H1 (cell line): Measurements from ENCODE around the gene PHACTR1. TPM values are rescaled to one million over a fixed set of nuclear protein-coding genes. Genes with fewer than 3 reads are reported as not detected.

Experiments used
- CTCF ChIA-PET: fragments of 300-600 bp; sonication (Branson Sonifier 250); formaldehyde crosslinking; loops from one replicate; lab custom pipeline; 2021; ENCODE audit not compliant: partially characterized antibody; lab: Charles Lee
- POLR2A ChIA-PET: fragments of 300-600 bp; sonication (Branson Sonifier 250); formaldehyde crosslinking; loops from one replicate; lab custom pipeline; 2021; ENCODE audit warnings: inconsistent platforms; ENCODE audit not compliant: partially characterized antibody; lab: Charles Lee
- DNase-seq, 2 experiments: peaks; one replicate each; pipeline versions ENCODE4 v3.0.0 to v3.0.0-alpha.2; 2010 to 2022; ENCODE audit warnings: low spot score in 2 of 2, low read depth in 1 of 2, mixed read lengths in 1 of 2
- FAIRE-seq: peaks from 2 replicates; lab custom pipeline; 2011; peaks lifted over from hg19 to GRCh38; lab: Jason Lieb, UNC
- H2AFZ ChIP-seq: 2 replicates; pipeline ENCODE4 v1.8.1; 2012; ENCODE audit warnings: low read length, inconsistent platforms
- H2AK5ac ChIP-seq: 2 replicates; pipeline ENCODE4 v1.6.1; 2013; ENCODE audit warnings: low read depth, low read length
- H2BK120ac ChIP-seq: replicated peaks from 2 replicates; pipeline ENCODE3; 2013; ENCODE audit warnings: low read depth, low read length, inconsistent platforms
- H2BK12ac ChIP-seq: 2 replicates; pipeline ENCODE4 v1.6.1; 2013; ENCODE audit warnings: low read depth, low read length
- H2BK15ac ChIP-seq: 2 replicates; pipeline ENCODE4 v1.6.1; 2013; ENCODE audit warnings: low read length
- H2BK20ac ChIP-seq: 2 replicates; pipeline ENCODE4 v1.6.1; 2013; ENCODE audit warnings: low read length
- H2BK5ac ChIP-seq: 2 replicates; pipeline ENCODE4 v1.6.1; 2013; ENCODE audit warnings: low read depth, low read length
- H3K14ac ChIP-seq: 2 replicates; pipeline ENCODE4 v1.6.1; 2013; ENCODE audit warnings: inconsistent platforms; ENCODE audit not compliant: insufficient read length
- H3K18ac ChIP-seq: 2 replicates; pipeline ENCODE4 v1.6.1; 2013; ENCODE audit warnings: low read length; ENCODE audit errors: extremely low read depth
- H3K23ac ChIP-seq: 2 replicates; pipeline ENCODE4 v1.6.1; 2013; ENCODE audit warnings: inconsistent platforms; ENCODE audit not compliant: insufficient read length
- H3K23me2 ChIP-seq: 2 replicates; pipeline ENCODE4 v1.6.1; 2013; ENCODE audit warnings: low read depth, low read length
- H3K27ac ChIP-seq: 2 replicates; pipeline ENCODE4 v1.6.1; 2011; ENCODE audit warnings: low read depth, low read length, inconsistent platforms
- H3K27me3 ChIP-seq, 4 experiments: replicated peaks in 1 of 4; 1 replicate in 1 of 4; 2 replicates in 3 of 4; pipeline versions ENCODE4 v1.6.1 to v1.8.1; 2011 to 2013; ENCODE audit warnings: low read length in 3 of 4, mild to moderate bottlenecking in 3 of 4, inconsistent platforms in 2 of 4, mixed read lengths in 2 of 4, moderate library complexity in 1 of 4; ENCODE audit not compliant: control insufficient read depth in 3 of 4, insufficient read depth in 3 of 4; ENCODE audit errors: extremely low read depth in 1 of 4
- H3K36me3 ChIP-seq, 4 experiments: 2 replicates each; pipeline versions ENCODE4 v1.6.1 to v1.8.1; 2011 to 2013; ENCODE audit warnings: mild to moderate bottlenecking in 4 of 4, low read length in 3 of 4, moderate library complexity in 2 of 4, control low read depth in 1 of 4, inconsistent platforms in 1 of 4; ENCODE audit not compliant: insufficient read depth in 4 of 4, control insufficient read depth in 2 of 4
- H3K4ac ChIP-seq: replicated peaks from 2 replicates; pipeline ENCODE3; 2013; ENCODE audit warnings: low read length, low read depth, mixed read lengths, inconsistent platforms; ENCODE audit not compliant: insufficient read length
- H3K4me1 ChIP-seq, 4 experiments: replicated peaks in 1 of 4; 1 replicate in 1 of 4; 2 replicates in 3 of 4; pipeline versions ENCODE4 v1.6.1 to v1.8.1; 2011 to 2013; ENCODE audit warnings: low read length in 3 of 4, inconsistent platforms in 2 of 4, mixed read lengths in 1 of 4; ENCODE audit not compliant: insufficient read depth in 4 of 4, control insufficient read depth in 3 of 4
- H3K4me2 ChIP-seq, 2 experiments: 2 replicates each; pipeline versions ENCODE4 v1.6.1 to v1.8.1; 2011 to 2013; ENCODE audit warnings: low read depth in 2 of 2, low read length in 2 of 2, control low read depth in 1 of 2, inconsistent platforms in 1 of 2, mild to moderate bottlenecking in 1 of 2; ENCODE audit not compliant: insufficient read depth in 1 of 2
- H3K4me3 ChIP-seq, 4 experiments: fragments of 200-600, 300-600 bp in 1 of 4; sonication (generic), shearing (Covaris generic), sonication (Bioruptor Twin) in 1 of 4; 2 replicates each; pipeline versions ENCODE4 v1.5.1 to v1.8.1; 2011 to 2016; ENCODE audit warnings: low read length in 4 of 4, low read depth in 3 of 4, control low read depth in 2 of 4, inconsistent platforms in 2 of 4, mild to moderate bottlenecking in 2 of 4, mixed read lengths in 1 of 4, moderate library complexity in 1 of 4; ENCODE audit not compliant: insufficient read depth in 2 of 4; ENCODE audit errors: extremely low read depth in 1 of 4
- H3K56ac ChIP-seq: replicated peaks from 2 replicates; pipeline ENCODE3; 2013; ENCODE audit warnings: low read depth, mild to moderate bottlenecking, mixed read lengths, low read length, inconsistent platforms; ENCODE audit not compliant: insufficient read length
- H3K79me1 ChIP-seq: 2 replicates; pipeline ENCODE4 v1.6.1; 2013; ENCODE audit warnings: low read depth, low read length, control low read depth
- H3K79me2 ChIP-seq, 2 experiments: 2 replicates each; pipeline versions ENCODE4 v1.6.1 to v1.8.1; 2012 to 2013; ENCODE audit warnings: low read length in 2 of 2, mild to moderate bottlenecking in 2 of 2, inconsistent platforms in 1 of 2; ENCODE audit not compliant: insufficient read depth in 2 of 2, control insufficient read depth in 1 of 2
- H3K9ac ChIP-seq, 4 experiments: replicated peaks in 1 of 4; 1 replicate in 1 of 4; 2 replicates in 3 of 4; pipeline versions ENCODE4 v1.6.1 to v1.8.1; 2011 to 2013; ENCODE audit warnings: low read depth in 3 of 4, low read length in 3 of 4, control low read depth in 2 of 4, mild to moderate bottlenecking in 2 of 4, moderate library complexity in 2 of 4, inconsistent platforms in 1 of 4; ENCODE audit errors: extremely low read depth in 1 of 4
- H3K9me3 ChIP-seq, 2 experiments: 2 replicates each; pipeline versions ENCODE4 v1.6.1 to v1.8.1; 2012 to 2013; ENCODE audit warnings: mild to moderate bottlenecking in 2 of 2, moderate library complexity in 2 of 2, control low read depth in 1 of 2, inconsistent platforms in 1 of 2, low read depth in 1 of 2, low read length in 1 of 2, mixed read lengths in 1 of 2; ENCODE audit not compliant: insufficient read depth in 2 of 2
- H4K20me1 ChIP-seq, 2 experiments: replicated peaks in 1 of 2; 2 replicates each; pipeline versions ENCODE3 to v1.8.1; 2011 to 2013; ENCODE audit warnings: inconsistent platforms in 2 of 2, low read length in 2 of 2, mild to moderate bottlenecking in 1 of 2; ENCODE audit not compliant: insufficient read depth in 2 of 2, control insufficient read depth in 1 of 2
- H4K5ac ChIP-seq: 2 replicates; pipeline ENCODE4 v1.6.1; 2013; ENCODE audit warnings: low read length, low read depth, mixed read lengths, inconsistent platforms; ENCODE audit not compliant: insufficient read length
- H4K8ac ChIP-seq: 2 replicates; pipeline ENCODE4 v1.8.0; 2013; ENCODE audit warnings: mild to moderate bottlenecking, moderate library complexity, low read length, inconsistent platforms; ENCODE audit not compliant: insufficient read depth; ENCODE audit errors: extremely low read depth
- H4K91ac ChIP-seq: replicated peaks from 2 replicates; pipeline ENCODE3; 2013; ENCODE audit warnings: low read length, mixed read lengths, inconsistent platforms; ENCODE audit not compliant: insufficient read length
- E2F6 ChIP-seq: IDR thresholded peaks from 2 replicates; pipeline ENCODE4 v1.6.1; 2012; ENCODE audit warnings: inconsistent platforms
- KDM1A ChIP-seq: fragments of 200-600, 300-600 bp; sonication (generic); IDR thresholded peaks from 2 replicates; pipeline ENCODE4 v1.7.1; 2016; ENCODE audit warnings: mild to moderate bottlenecking, low read length, borderline replicate concordance
- WGBS, 2 experiments: shearing (Covaris generic) in 1 of 2; methylation state at CpG; one replicate each; pipeline versions ENCODE4 v1.1.6 to v1.1.7; 2013 to 2015; ENCODE audit warnings: low lambda C conversion rate in 2 of 2, mixed read lengths in 2 of 2, inconsistent platforms in 1 of 2, low coverage in 1 of 2, missing lambda C conversion rate in 1 of 2; ENCODE audit not compliant: insufficient replicate concordance in 2 of 2, insufficient coverage in 1 of 2, insufficient read length in 1 of 2; ENCODE audit errors: extremely low coverage in 1 of 2, missing lambda C conversion rate in 1 of 2; 5-methylcytosine and 5-hydroxymethylcytosine counted together
- polyA plus RNA-seq, 7 experiments: library from polyadenylated mRNA; depleted of rRNA in 3 of 7; stranded (reverse) in 5 of 7; unstranded in 2 of 7; fragments of >200 nt in 5 of 7; fragments of 200-250 nt in 2 of 7; gene quantifications; 1 replicate in 5 of 7; 2 replicates in 1 of 7; 4 replicates in 1 of 7; pipeline versions ENCODE4 v1.2.1 to v1.2.3, GENCODE V29; 2011 to 2013; ENCODE audit warnings: missing spikeins in 2 of 7, mixed read lengths in 2 of 7
- total RNA-seq: library from RNA; stranded (reverse); fragmentation: NEBNext Ultra II Directional; extraction: Animal tissue kit (Norgen Biotek cat#: 25700); gene quantifications from 2 replicates; pipeline ENCODE4 v1.2.1, GENCODE V29; 2021

The PHACTR1 gene
- total and polyA plus RNA-seq, 2 of the 8 experiments (the other 6 are each of a cell fraction or from before 2014, with no cell fraction given), result 3.9 to 17.1 TPM

- Histone ChIP-seq H3K27me3 (no peaks in the 10 kb centered on the region), H2BK120ac (peak overlapping the region; percentile 73), H2BK12ac (no peak overlapping the region), H4K8ac (no peak overlapping the region), H2AFZ (no peak overlapping the region), H2BK5ac (no peak overlapping the region), H3K56ac (no peak overlapping the region), H3K4me2 (no peak overlapping the region), H3K9me3 (no peaks in the 10 kb centered on the region), H3K4me1 (peaks cover 2 to 7% (median 3%) of the 10 kb centered on the region in 4 experiments; a peak in 2 of 7 replicates), H2BK15ac (no peak overlapping the region), H3K14ac (no peak overlapping the region), H3K27ac (no peak overlapping the region), H2BK20ac (no peak overlapping the region), H3K36me3 (0 out of 8 replicates have a peak, but pooled peaks cover 0 to 2% (median 0%) of the 10 kb centered on the region in 4 experiments), H3K23ac (no peak overlapping the region), H3K23me2 (no peaks in the 10 kb centered on the region), H3K4ac (no peak overlapping the region), H3K79me2 (no peaks in the 10 kb centered on the region), H2AK5ac (no peak overlapping the region), H3K18ac (no peak overlapping the region; the same call in 1 of the 2 replicates), H4K5ac (no peak overlapping the region), H4K20me1 (no peaks in the 10 kb centered on the region), H4K91ac (no peak overlapping the region), H3K9ac (no peak overlapping the region), H3K79me1 (no peaks in the 10 kb centered on the region), H3K4me3 (no peak overlapping the region)
- DNase-seq, result no peak
- ChIA-PET POLR2A (interaction anchor here (1.0 to 1.3 kb wide), 2 partner anchors 11 to 16 kb away, joined by 3 read pairs; no protein-coding TSS in a partner anchor), CTCF (no interaction called here)
- WGBS, 2 experiments, result 90% methylated on average over 6 of the region's 6 CpGs; no CpG with 5 or more reads in 1 of the 2 experiments
- FAIRE-seq, result peak; percentile 28
- TF ChIP-seq E2F6 (no peak), KDM1A (no peak)
Measured at GRCh38 chr6:13079096-13079723, 362.6 kb downstream of the PHACTR1 start.
